ENCODE measurements around the gene SSH2.

The SSH2 gene

GRCh38 chr17:29778956-29779811, 150.8 kb downstream of the SSH2 start:
- peak; percentile 76 for DNase-seq (ENCODE audit: low spot score)

GRCh38 chr17:29777663-29778062, 152.4 kb downstream of the SSH2 start:
- no peak for DNase-seq (ENCODE audit: low spot score)

- no peak for DNase-seq (ENCODE audit: low spot score)
Measured at GRCh38 chr17:29776026-29776425, 154.0 kb downstream of the SSH2 start.

- DNase-seq (ENCODE audit: low spot score) = no peak
Measured at GRCh38 chr17:29772981-29773380, 157.0 kb downstream of the SSH2 start.

- DNase-seq (ENCODE audit: low spot score) = no peak
Measured at GRCh38 chr17:29771546-29771945, 158.5 kb downstream of the SSH2 start.

- DNase-seq (ENCODE audit: low spot score) = no peak
Measured at GRCh38 chr17:29769225-29769624, 160.8 kb downstream of the SSH2 start.

GRCh38 chr17:29766796-29767327, 163.2 kb downstream of the SSH2 start:
- no peak for DNase-seq (ENCODE audit: low spot score)

- DNase-seq (ENCODE audit: low spot score) = no peak
Measured at GRCh38 chr17:29764748-29765147, 165.3 kb downstream of the SSH2 start.

- no peak for DNase-seq (ENCODE audit: low spot score)
Measured at GRCh38 chr17:29764217-29764616, 165.8 kb downstream of the SSH2 start.

GRCh38 chr17:29763273-29763672, 166.8 kb downstream of the SSH2 start:
- DNase-seq (ENCODE audit: low spot score) = no peak

- peak; percentile 88 for DNase-seq (ENCODE audit: low spot score)
Measured at GRCh38 chr17:29761040-29761761, 168.8 kb downstream of the SSH2 start.

- peak; percentile 42 for DNase-seq (ENCODE audit: low spot score)
Measured at GRCh38 chr17:29760279-29761039, 169.6 kb downstream of the SSH2 start.

GRCh38 chr17:29758255-29758654, 171.8 kb downstream of the SSH2 start:
- DNase-seq (ENCODE audit: low spot score) = no peak

- DNase-seq (ENCODE audit: low spot score) = no peak
Measured at GRCh38 chr17:29757788-29758187, 172.2 kb downstream of the SSH2 start.

- no peak for DNase-seq (ENCODE audit: low spot score)
Measured at GRCh38 chr17:29753845-29754439, 176.1 kb downstream of the SSH2 start.

GRCh38 chr17:29749045-29749825, 180.8 kb downstream of the SSH2 start:
- no peak for DNase-seq (ENCODE audit: low spot score)

GRCh38 chr17:29748400-29748799, 181.6 kb downstream of the SSH2 start:
- no peak for DNase-seq (ENCODE audit: low spot score)

GRCh38 chr17:29747660-29748059, 182.4 kb downstream of the SSH2 start:
- no peak for DNase-seq (ENCODE audit: low spot score)

GRCh38 chr17:29746669-29747068, 183.4 kb downstream of the SSH2 start:
- no peak for DNase-seq (ENCODE audit: low spot score)

GRCh38 chr17:29744121-29744520, 185.9 kb downstream of the SSH2 start:
- DNase-seq (ENCODE audit: low spot score) = no peak

GRCh38 chr17:29742210-29742513, 187.9 kb downstream of the SSH2 start:
- no peak for DNase-seq (ENCODE audit: low spot score)

Data from germinal center (tissue), 1 donor.